NCI-H345 treated with DMSO at 0.1 percent for 48 hours (cell line): ENCODE measurements around the gene THBS3.
"Not testable (repeated sequence)": the region's sequence is repeated elsewhere in the genome, so short reads cannot be mapped to it uniquely, and the experiment has no call there.

Experiments used
- DNase-seq: peaks from one replicate; lab custom pipeline; 2025; ENCODE audit not compliant: unreplicated experiment; lab: John Stamatoyannopoulos, UW

The THBS3 gene

GRCh38 chr1:155175281-155175926 lies 32.3 kb downstream of the THBS3 start:
- DNase-seq = no peak

DNA sequence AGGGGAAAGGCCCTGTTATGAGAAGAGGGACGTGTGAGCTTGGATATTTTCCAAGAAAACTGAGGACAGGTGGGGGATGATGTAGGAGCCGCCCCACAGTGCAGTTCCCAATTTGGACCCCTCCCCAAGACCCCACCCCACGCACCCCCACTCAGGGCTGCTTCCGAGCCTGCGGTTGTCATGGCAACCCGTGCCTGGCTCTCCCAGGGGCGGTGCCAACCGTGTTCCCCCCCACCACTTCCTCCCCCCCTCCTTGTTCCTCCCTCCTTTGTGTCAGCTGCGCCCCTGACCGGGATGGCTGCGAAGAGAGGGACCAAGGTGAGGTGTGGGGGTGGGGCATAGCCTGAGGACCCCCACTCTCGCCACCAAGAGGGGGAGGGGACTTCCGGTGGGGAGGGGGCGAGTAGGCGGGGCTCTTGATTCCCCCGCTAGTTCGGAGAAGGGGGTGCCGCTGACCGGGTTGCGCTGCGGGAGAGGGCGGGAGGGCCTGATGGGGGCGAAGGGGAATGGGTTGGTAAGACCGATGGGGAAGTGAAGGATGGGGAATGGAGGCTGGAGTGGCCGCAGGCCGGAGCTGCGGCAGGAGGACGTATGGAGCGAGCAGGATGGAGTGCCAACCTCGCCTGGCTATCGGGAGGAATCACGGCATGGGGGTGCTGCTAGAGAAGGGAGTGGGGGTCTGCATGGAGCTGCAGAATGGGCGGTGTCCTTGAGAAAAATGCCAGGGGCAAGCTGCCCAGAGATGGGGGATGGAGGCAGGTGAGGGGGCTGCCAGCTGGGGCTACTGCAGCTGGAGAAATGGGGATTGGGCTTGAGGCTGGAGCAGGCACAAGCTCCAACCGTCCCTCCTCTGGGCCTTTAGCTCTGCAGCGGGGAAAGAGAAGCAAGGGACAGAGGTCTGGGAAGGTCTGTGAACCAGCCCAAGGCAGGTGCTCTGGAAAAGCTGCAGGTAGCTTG lies 33.1 kb downstream of the THBS3 start:
- DNase-seq = peak; percentile 66

DNA sequence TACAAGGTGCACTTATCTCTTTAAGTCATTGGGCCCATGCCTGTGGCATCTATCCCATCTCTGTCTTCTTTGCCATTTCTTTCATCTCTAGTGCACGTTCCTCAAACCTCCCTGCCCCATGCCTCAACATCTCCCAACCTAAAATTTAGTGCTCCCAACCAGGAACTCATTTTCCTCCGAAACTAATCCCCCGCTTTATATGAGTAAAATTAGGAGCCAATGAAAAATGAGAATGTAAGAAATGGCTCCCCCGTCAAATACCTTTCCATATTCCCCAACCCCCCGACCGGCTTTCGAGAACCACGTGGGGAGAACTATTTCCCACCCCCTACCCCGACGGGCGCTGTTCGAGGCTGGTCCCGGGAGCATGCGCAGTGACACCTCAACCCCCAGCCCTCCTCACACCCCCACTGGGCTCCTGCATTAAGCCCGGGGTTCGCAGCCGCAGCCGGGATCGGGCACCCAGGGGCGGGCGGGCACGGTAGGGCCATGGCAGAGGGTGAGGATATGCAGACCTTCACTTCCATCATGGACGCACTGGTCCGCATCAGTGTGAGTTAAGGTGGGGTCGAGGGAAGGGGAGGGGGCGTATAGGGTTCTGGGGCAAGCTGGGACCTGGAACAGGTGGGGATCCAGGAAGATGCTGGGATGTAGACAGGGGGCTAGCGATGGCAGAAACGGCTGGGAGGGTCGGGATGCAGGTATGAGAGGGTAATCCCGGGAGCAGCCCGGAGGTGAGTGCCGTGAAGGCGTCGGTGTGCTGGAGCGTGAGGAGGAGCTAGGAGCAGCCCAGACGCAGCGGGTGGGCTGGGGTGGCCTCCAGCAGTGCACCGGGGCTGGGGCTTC lies 34.0 kb downstream of the THBS3 start, which contains the start of gene TRIM46:
TSS of gene TRIM46 (plus strand) at position 372 of the 846 bp plus-strand sequence. CDS start at position 490, 118 bp downstream.
- DNase-seq = peak; percentile 95

GRCh38 chr1:155172732-155173477 lies 34.8 kb downstream of the THBS3 start, which contains the start of gene KRTCAP2:
Gene KRTCAP2 (minus strand): TSS chr1:155173304. CDS start chr1:155173224, 80 bp downstream.
- peak; percentile 100 for DNase-seq

GRCh38 chr1:155171836-155172731 lies 35.6 kb downstream of the THBS3 start:
- no peak for DNase-seq

DNA sequence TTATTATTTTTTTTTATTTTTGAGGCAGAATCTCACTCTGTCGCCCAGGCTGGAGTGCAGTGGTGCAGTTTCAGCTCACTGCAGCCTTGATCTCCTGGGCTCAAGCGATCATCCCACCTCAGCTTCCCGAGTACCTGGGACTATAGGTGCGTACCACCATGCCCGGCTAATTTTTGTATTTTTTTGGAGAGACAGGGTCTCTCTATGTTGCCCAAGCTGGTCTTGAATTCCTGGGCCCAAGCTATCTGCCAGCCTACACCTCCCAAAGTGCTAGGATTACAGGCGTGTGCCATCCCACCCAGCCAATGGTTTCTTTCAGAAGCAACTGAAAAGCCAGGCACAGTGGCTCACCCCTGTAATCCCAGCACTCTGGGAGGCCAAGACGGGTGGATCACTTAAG lies 36.9 kb downstream of the THBS3 start:
- DNase-seq = no peak

DNA sequence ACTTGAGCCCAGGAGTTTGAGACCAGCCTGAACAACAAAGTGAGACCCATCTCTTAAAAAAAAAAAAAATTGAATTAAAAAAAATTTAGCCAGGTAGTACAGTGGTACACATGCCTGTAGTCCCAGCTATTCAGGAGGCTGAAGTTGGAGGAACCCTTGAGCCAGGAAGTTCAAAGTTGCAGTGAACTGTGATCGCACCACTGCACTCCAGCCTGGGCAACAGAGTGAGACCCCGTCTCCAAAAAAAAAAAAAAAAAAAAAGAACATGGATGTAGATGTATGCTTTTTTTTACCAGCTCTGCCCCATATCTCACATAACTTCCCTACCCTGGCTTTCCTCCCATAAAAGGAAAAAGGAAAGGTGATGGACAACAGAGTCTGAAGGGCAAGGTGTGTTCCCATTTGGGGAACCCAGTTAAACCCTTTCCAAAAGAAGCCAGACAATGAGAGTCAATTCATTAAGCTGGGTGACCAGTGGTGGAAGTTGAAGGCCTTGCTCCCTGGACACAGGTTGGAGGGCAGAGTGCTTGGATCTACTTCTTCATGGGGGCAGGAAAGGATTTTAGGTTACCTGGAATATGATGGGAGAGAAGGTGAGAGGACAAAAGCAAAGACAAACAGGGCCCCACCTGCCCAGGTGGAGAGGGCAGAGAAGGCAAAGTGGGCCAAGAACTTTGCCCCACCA lies 37.5 kb downstream of the THBS3 start:
- DNase-seq = no peak

GRCh38 chr1:155169541-155169940 lies 38.2 kb downstream of the THBS3 start:
- no peak for DNase-seq

- DNase-seq = no peak
Observed at GRCh38 chr1:155168456-155169210, 39.1 kb downstream of the THBS3 start.

GRCh38 chr1:155168105-155168445 lies 39.6 kb downstream of the THBS3 start:
- not testable (repeated sequence) for DNase-seq

- DNase-seq = peak; percentile 98
Observed at GRCh38 chr1:155167166-155168104, 40.3 kb downstream of the THBS3 start.

DNA sequence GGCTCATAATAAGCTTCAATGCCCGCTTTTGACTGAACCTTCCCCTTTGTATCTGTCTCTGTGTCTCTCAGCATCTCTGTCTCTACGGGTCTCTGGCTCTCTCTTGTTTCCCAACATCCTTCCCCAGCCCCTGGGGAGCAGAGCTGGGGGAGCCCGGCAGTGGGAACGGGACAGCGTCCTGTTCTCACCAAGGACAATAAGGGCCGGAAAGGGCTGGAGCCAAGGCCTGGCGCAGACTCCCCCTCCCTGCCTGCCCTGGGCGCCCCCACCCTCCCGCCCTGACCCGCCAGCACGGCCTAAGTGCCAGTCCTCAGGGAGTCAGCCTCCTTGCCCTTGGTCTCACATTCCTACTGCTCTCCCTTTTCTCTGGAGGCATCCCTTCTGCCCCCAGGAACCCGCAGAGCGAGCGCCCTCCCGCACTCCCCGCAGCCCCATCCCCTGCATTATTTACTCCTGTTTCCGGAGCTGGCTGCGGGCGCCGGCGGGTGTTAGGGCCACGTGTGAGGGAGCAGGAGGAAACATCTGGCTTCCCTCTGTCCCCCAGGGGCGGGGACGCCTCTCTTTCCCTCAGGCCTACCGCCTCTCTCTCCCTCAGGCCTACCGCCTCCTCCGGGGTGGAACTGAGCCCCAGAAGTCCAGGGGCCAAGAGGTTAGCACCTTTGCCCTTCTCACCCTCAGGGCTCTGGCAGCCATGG lies 41.1 kb downstream of the THBS3 start:
- no peak for DNase-seq

DNA sequence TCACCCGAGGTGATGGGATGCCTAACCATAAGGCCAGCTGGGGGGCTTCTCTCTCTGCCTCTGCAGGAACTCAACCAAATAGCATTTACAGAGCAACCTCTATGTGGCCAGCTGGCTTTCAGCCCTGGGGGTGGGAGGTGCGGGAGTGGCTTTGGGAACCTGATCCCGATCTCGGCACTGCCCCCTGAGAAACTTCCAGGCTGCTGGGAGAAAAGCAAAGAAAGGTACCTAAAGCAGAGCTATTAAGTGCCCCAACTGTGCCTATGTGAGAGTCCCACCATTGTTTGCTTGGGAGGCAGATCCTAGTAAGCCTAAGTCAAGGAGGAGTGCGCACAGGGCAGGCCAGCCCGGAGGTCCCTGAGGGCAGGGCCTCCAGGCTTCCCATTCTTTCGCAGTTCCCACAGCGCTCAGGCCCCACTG lies 41.6 kb downstream of the THBS3 start:
- no peak for DNase-seq

- not testable (repeated sequence) for DNase-seq
Observed at GRCh38 chr1:155164625-155165024, 43.1 kb downstream of the THBS3 start.

DNA sequence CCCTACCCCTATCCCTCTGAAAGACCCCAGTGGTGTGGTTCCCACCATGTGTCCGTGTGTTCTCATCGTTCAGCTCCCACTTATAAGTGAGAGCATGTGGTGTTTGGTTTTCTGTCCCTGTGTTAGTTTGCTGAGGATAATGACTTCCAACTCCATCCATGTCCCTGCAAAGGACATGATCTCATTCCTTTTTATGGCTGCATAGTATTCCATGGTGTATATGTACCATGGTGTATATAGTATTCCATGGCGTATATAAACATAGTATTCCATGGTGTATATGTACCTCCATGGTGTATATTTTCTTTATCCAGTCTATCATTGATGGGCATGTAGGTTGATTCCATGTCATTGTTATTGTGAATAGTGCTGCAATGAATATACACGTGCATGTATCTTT lies 43.9 kb downstream of the THBS3 start:
- DNase-seq = not testable (repeated sequence)

GRCh38 chr1:155162631-155163030 lies 45.1 kb downstream of the THBS3 start:
- DNase-seq = not testable (repeated sequence)
